ENCODE data around the gene PAWR. TPM values are rescaled to one million over a fixed set of nuclear protein-coding genes. Genes with fewer than 3 reads are reported as not detected.

Gene PAWR
- total and polyA plus RNA-seq, 8 donors, result 10.1 to 662 (median 81.9) TPM

- 35 to 57% (median 45%) methylated on average over 4 of the region's 4 CpGs for WGBS, 5 donors
- H3K27ac ChIP-seq, result no peak overlapping the region
- no peak for DNase-seq
- H3K4me1 ChIP-seq, result peaks cover 0 to 35% (median 11%) of the 10 kb centered on the region in 4 donors
- intact Hi-C loops (cut with DNase I; ENCODE audit: low total_unique reads), result no loop called here
- H3K27me3 ChIP-seq, result no peaks in the 10 kb centered on the region
- H3K4me3 ChIP-seq, result no peak overlapping the region
- H3K36me3 ChIP-seq, result no peaks in the 10 kb centered on the region
- no peaks in the 10 kb centered on the region for H3K9me3 ChIP-seq
- TF ChIP-seq POLR2AphosphoS5 (IDR thresholded peaks at IDR 0.05), result no peak
- no peak for TF ChIP-seq CTCF (IDR thresholded peaks at IDR 0.05)
- no peak for TF ChIP-seq EP300 (IDR thresholded peaks at IDR 0.05)
- TF ChIP-seq POLR2A (IDR thresholded peaks at IDR 0.05), result no peak
Measured at GRCh38 chr12:79644274-79645234, 46.2 kb downstream of the PAWR start.

GRCh38 chr12:79643821-79644220 is 46.9 kb downstream of the PAWR start:
- H3K27me3 ChIP-seq, result no peaks in the 10 kb centered on the region
- no peaks in the 10 kb centered on the region for H3K36me3 ChIP-seq
- DNase-seq, result no peak
- no peak overlapping the region for H3K4me3 ChIP-seq
- TF ChIP-seq CTCF (IDR thresholded peaks at IDR 0.05) (no peak), EP300 (IDR thresholded peaks at IDR 0.05) (no peak), POLR2AphosphoS5 (IDR thresholded peaks at IDR 0.05) (no peak), POLR2A (IDR thresholded peaks at IDR 0.05) (no peak)
- H3K9me3 ChIP-seq, result no peaks in the 10 kb centered on the region
- 47 to 67% (median 63%) methylated on average over 2 of the region's 2 CpGs for WGBS, 5 donors
- H3K4me1 ChIP-seq, result peaks cover 0 to 33% (median 11%) of the 10 kb centered on the region in 4 donors
- H3K27ac ChIP-seq, result no peak overlapping the region
- intact Hi-C loops (cut with DNase I; ENCODE audit: low total_unique reads), result no loop called here

- TF ChIP-seq EP300 (IDR thresholded peaks at IDR 0.05) (no peak), CTCF (IDR thresholded peaks at IDR 0.05) (no peak)
- peak in 1 of 2 donors; percentile 10 for DNase-seq
- Histone ChIP-seq H3K27me3 (no peaks in the 10 kb centered on the region), H3K27ac (no peak overlapping the region), H3K9me3 (no peaks in the 10 kb centered on the region), H3K4me1 (peaks cover 0 to 13% (median 3%) of the 10 kb centered on the region in 4 donors), H3K4me3 (no peak overlapping the region), H3K36me3 (no peaks in the 10 kb centered on the region)
- intact Hi-C loops (cut with DNase I; ENCODE audit: low total_unique reads), result no loop called here
- WGBS, 5 donors, result 32 to 52% (median 50%) methylated on average over 2 of the region's 2 CpGs
Measured at GRCh38 chr12:79638490-79638889, 52.3 kb downstream of the PAWR start.

- no peak overlapping the region for H3K4me3 ChIP-seq
- H3K4me1 ChIP-seq, result peaks cover 0 to 10% (median 3%) of the 10 kb centered on the region in 4 donors
- TF ChIP-seq CTCF (IDR thresholded peaks at IDR 0.05) (no peak), POLR2A (IDR thresholded peaks at IDR 0.05) (no peak), POLR2AphosphoS5 (IDR thresholded peaks at IDR 0.05) (no peak), EP300 (IDR thresholded peaks at IDR 0.05) (no peak)
- H3K27me3 ChIP-seq, result no peaks in the 10 kb centered on the region
- intact Hi-C loops (cut with DNase I; ENCODE audit: low total_unique reads), result no loop called here
- H3K27ac ChIP-seq, result no peak overlapping the region
- DNase-seq, result no peak
- H3K36me3 ChIP-seq, result no peaks in the 10 kb centered on the region
- 87 to 92% (median 91%) methylated on average over 2 of the region's 2 CpGs for WGBS, 5 donors
- H3K9me3 ChIP-seq, result no peaks in the 10 kb centered on the region
Measured at GRCh38 chr12:79637093-79637492, 53.7 kb downstream of the PAWR start.
